Astrocyte (in vitro differentiated cells and primary cell): ENCODE measurements around the gene UBE2J2.

ENCODE experiments used
- CTCF ChIP-seq: IDR thresholded peaks from 2 replicates; pipeline ENCODE4 v1.5.1; 2011; ENCODE audit warnings: low read depth, mild to moderate bottlenecking, inconsistent platforms, low read length, moderate library complexity; ENCODE audit not compliant: insufficient read depth
- EZH2 ChIP-seq: IDR thresholded peaks from 2 replicates; pipeline ENCODE4 v1.6.1; 2012; ENCODE audit warnings: mild to moderate bottlenecking, low read length, inconsistent platforms; ENCODE audit not compliant: insufficient read depth

GRCh38 chr1:1274931-1275431, 1.3 kb upstream of the UBE2J2 start:
- TF ChIP-seq CTCF: no peak
- no peak for TF ChIP-seq EZH2
